GM20431 (cell line): ENCODE results near the gene LRRC8B.

Experiments
- in situ Hi-C: fragments of 300-500 bp; cut with MseI, MboI; formaldehyde crosslinking; loops from one replicate; pipeline ENCODE4 v1.15.0; 2020; ENCODE audit warnings: low sequenced_read_pairs; ENCODE audit not compliant: unreplicated experiment

Gene LRRC8B

DNA sequence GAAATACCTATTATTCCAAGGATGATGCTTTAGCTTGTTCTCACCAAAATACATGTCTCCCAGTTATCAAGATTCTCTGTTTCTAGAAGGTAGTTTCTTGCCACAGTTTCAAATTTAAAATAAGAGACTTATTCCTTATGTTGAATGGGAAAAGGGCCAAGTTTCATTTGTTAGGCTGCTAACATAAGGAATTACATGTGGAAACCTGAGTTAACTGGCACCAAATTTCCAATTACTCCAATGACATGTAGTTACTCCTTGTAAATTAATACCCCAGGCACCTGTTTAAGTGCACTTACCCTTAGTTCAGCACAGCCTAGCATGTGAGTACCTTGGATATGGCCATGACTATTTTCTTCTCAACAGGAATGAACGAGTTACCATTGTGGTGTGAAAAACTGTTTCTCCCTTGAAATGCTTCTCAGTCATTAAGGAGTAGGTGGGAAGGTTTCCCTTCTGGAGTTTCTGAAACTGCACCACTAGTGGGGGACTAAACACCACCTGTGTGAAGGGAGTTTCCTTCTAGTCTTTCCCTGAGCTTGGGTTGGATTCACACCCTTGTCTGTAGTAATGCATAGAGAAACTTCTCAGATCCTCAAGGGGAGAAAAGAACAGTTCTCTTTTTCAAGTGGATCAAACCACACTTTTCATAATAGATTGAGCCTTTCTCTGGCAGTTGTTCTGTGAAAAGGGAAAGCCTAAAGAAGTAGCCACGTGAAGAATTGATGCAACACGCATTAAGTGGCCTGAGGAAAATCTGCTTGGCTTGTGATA is 76.0 kb downstream of the LRRC8B start:
- in situ Hi-C loops = no loop called here

DNA sequence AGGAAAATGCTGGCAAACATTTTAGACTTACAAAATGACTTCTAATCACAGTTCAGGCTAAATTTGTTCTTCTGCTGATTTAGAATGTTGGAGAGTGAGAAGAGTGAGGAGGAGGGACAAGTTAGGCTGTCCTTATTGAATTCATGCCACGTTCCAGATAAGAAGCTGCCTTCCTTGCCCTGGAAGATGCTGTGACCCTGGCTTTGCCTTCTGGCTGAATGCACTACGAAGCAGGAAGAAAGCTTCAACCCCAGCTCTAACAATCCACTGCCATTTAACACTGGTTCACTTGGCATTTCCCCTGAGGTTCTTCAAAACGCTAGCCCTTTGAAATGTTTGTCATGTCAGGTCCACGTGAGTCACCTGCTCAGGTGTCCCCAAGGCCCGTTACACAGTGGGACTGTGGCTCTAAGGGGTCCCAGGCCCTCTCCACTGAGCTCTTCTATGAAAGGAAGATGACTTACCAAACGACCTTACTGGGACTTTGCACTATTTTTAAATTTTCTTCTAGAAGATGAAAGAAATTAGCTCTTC is 78.3 kb downstream of the LRRC8B start:
- in situ Hi-C loops = no loop called here

GRCh38 chr1:89603651-89604413 is 79.2 kb downstream of the LRRC8B start:
- in situ Hi-C loops = no loop called here

DNA sequence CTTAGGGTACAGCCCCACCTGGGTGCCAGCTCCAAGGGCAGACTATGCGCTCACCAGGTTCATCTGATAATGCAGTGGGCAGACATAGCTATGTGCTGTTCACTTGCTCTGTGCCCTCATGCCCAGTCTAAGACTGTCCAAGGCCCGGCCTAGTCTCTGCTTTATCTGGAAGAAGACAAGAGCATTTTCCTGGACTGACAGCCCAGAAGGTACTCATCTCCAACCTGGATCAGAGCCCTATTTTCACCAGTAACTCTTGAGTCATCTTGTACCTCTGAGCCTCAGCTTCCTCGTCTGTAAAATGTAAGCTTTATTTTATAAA is 79.7 kb downstream of the LRRC8B start:
- in situ Hi-C loops = no loop called here

- in situ Hi-C loops = no loop called here
Observed at GRCh38 chr1:89605692-89606091, 81.1 kb downstream of the LRRC8B start.

GRCh38 chr1:89606227-89606980 is 81.8 kb downstream of the LRRC8B start:
- in situ Hi-C loops = no loop called here

GRCh38 chr1:89607156-89607555 is 82.5 kb downstream of the LRRC8B start:
- in situ Hi-C loops = no loop called here

- in situ Hi-C loops = no loop called here
Observed at GRCh38 chr1:89607586-89608318, 83.1 kb downstream of the LRRC8B start.

DNA sequence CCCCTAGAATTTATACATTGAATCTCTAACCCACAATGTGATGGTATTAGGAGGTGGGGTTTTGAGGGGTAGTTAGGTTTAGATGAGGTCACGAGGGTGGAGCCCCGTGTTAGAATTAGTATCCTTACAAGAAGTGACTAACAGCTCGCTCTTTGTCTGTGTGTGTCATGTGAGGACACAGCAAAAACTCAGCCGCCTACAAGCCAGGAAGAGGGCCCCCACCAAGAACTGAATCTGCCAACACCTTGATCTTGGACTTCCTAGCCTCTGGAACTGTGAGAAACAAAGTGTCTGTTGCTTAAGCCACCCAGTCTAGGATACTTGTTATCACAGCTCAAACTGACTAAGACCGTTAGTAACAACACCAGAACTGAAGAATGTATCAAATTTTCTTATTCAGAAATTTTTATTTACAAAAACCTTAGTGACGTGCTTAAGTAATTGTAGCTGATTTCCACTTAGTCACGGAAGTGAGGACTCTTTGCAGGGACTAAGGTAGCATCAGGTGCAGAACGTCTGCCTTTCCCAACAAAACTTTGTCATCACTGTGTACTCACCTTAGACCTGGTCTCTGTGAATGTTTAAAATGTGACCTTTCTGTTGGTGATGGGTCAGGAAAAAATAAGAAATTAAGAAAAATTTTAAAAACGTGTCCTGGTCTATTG is 83.8 kb downstream of the LRRC8B start:
- in situ Hi-C loops = no loop called here

GRCh38 chr1:89608984-89609725 is 84.5 kb downstream of the LRRC8B start:
- in situ Hi-C loops = no loop called here

DNA sequence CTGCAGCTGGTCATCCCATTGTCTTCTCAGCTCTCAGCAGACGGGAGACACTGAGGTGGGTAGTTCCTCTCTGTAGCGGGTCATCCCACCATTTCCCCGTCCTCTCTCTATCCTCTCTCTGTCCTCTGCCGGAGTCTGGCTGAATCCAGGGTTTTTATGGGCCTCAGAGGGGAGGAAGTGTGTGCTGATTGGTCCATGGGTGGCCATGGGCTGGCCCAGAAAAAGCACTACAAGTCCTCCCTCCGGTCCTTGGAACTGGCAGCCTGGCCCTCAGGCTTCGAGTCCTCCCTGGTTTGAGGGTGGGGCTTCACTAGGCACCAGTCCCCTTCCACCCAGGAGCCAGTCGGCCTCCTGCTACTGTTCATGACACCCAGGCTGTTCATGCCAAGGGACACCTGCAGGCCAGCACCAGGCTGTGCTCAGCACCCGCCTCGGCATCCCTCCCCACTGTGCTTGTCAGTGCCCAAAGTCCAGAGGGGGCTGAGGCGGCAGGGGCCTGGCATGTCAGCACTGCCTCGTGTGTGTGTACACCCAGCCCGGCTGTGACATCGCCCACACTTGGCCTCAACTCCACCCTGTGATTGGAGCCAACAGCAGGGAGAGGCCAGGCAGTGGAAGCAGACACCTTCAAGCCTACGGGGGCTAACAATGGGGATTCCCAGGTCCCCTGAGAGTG is 85.3 kb downstream of the LRRC8B start:
- in situ Hi-C loops = no loop called here

- in situ Hi-C loops = no loop called here
Observed at GRCh38 chr1:89610457-89611011, 85.9 kb downstream of the LRRC8B start.

GRCh38 chr1:89611721-89612120 is 87.1 kb downstream of the LRRC8B start:
- in situ Hi-C loops = no loop called here

DNA sequence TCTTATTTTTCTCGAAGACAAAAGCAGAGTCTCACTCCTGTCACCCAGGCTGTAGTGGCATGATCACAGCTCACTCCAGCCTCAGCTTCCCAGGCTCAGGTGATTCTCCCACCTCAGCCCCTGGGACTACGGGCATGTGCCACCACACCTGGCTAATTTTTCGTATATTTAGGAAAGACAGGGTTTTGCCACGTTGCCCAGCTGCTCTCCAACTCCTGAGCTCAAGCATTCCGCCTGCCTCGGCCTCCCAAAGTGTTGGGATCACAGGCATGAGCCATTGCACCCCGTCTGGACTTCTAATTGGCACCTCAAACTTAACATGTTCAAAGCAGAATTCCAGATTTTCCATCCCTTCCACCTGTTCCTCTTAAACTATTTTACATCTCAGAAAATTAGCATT is 89.3 kb downstream of the LRRC8B start:
- in situ Hi-C loops = no loop called here

DNA sequence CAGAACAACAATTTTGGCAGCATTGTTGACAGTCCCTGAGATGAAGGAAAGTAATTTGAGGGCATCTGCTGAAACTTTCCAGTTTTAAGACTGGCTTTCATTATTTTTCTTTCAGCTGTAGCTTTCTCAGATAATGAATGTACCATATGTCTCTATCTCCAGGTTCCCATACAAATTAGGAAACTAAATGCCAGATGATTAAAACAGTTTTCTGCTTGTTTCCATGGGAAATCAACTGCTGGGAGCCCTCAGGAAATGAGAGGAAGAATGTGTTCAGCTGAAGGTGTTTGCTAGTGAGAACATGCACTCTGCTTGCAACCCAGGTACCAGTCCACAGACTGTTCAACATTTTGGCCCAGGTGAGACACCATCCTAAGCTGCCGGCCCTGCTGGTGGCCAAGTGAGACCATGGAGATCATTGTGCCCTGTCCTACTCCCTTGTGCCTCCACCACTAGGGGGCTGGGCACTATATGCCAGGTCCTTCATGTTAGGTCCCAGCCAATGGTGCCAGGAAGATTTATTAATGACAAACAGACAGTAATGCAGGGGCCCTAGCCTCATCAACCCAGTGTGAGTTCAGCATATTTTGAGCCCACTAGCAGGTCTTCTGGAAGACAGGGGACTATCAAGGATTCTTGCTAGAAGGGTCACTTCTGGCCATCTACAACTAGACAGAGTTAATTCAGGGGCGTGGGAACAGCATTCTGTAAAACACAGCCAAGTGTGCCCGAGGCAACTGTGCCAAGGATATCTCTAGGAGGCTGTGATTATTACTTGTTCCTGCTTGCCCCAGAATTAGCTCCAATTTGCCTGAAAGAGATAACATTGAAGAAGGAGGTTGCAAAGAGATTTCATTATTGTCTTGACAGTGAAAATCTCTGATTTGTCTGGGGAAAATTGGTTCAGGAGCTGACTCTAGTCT is 91.3 kb downstream of the LRRC8B start:
- in situ Hi-C loops = no loop called here

DNA sequence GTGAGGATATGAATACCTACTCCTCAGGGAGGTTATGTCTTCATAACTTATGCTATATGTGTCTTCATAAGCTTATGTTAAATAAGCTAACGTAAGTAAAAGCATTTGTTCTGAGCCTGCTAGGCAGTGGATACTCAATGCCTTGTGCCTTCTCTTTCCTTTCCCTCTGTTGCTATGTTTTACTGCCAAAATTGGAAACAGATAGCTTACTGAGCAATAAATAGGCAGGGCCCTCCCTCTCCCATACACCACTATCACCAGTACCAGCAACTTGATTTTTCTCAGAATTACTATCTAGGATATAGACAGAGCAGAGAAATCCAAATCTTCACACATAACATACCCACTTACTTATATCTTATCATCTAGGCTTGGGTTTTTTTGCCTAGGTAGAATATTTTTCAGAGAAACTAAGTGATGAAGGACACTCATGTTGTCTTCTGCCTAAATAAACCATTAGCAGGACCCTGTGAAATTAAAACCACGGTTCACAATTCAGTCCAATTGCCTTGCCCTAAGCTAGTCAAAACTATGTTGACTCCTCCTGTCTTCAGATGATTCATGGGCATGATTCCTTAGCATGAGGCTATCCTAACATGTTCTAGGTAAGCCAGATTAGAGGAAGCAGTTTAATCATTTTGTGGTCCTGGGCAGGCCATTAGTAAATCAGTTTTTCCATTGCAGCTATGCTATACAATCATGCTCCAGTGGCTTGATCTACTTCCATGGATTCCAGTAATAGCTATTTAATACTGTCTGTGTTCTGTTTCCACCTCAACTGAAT is 92.4 kb downstream of the LRRC8B start:
- in situ Hi-C loops = no loop called here
